HG02798 (cell line): ENCODE measurements around the gene PINLYP.

Source experiments
- ATAC-seq: cut with Tn5 transposase; IDR thresholded peaks from one replicate; pipeline ENCODE4 v1.9.1; 2021; ENCODE audit warnings: mild to moderate bottlenecking; ENCODE audit not compliant: unreplicated experiment, poor library complexity

PINLYP gene

DNA sequence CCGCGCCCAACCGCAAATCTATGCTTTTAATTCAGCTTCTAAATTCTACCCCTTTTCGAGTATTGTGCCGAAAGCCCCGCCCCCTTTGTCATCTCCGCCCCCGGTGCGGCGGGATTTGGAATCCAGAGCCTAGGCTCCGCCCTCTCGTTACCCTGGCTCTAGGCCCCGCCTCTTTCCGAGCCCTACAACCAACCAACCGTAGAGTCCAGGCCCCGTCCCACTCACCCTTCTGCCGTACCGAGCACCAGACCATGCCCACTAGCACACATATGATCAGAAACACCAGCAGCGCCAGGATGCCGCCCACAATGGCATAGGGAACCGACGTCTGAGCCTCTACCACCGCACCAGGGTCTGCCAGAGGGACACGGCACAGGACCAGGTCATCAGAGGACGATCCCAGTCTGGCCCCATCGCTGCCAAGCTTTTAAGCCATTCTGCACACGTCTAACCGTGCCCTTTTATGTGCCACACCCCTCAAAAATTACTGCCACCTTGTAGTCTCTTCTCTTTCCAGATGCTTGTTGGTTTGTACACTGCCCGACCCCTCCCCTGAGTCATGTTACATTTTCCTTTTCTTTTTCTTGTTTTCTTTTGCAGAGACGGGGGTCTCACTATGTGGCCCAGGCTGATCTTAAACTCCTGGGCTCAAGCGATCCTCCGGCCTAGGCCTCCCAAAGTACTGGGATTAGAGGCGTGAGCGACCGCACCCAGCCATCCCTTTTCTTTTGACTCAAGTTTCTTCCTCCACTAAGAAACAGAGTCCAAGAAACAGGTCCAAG lies 48.5 kb downstream of the PINLYP start:
- no peak for ATAC-seq

DNA sequence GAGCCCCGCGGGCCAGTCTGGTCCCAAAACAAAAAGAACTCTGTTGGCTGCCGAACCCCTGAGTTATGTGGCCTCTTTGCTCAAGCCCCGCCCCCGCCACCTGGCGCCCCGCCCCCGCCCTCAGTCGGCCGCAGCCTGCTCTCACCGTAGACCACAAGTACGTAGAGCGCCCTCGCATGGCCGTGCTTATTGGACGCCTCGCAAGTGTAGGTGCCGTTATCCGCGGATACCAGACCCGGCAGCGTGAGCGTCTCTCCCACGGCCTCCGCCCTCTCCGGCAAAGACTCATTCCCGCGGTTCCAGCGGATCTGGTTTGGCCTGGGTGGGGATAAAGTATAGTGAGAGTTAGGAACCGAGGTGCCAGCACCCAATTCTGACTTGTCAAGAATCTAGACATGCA lies 49.3 kb downstream of the PINLYP start:
- ATAC-seq = no peak

DNA sequence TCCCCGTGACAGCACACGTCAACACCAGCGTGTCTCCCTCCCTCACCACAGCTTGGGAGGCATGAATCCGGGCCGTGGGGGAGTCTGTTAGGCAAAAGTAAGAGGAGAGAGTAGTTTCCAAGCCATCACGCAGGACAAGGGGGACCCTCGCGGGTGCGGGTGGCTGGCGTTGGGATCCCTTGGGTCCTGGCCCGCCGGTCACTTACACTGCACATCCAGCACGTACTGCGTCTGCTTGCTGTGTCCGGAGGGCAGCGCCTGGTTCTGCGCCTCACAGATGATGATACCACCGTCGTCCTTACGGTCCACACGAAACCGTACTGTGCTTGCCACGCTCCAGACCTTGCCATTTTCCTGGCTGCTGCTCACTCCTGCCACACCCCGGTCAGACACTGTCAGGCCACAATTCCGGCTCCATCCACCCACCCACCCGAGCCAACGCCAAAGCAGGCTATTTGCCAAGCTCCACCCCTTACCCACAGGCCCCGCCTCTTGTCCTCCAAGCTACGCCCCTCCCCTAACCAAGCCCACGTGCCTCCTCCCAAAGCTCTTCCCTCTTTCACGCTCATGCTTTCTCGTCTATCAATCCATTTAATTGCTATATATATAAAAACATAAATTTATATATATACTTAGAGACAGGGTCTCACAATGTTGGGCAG lies 50.4 kb downstream of the PINLYP start:
- ATAC-seq = no peak

DNA sequence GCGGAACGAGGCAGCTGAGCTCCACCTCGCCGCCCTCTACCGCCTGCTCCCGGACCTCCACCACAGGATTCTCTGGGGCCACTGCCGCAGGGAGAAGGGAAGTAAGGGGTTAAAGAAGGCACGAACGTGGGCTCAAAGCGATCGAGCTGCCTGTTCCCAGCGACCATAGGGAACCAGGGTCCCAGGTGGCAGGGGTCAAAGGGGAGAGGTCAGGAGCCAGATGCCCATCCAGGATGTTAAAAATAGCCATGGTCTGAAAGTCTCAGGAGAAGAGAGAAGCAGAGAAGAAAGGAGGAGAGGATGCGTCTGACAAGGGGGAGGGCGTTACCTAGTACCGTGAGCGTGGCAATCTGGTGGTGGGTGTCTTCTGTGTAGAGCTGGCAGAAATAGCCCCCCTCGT lies 51.2 kb downstream of the PINLYP start:
- no peak for ATAC-seq

DNA sequence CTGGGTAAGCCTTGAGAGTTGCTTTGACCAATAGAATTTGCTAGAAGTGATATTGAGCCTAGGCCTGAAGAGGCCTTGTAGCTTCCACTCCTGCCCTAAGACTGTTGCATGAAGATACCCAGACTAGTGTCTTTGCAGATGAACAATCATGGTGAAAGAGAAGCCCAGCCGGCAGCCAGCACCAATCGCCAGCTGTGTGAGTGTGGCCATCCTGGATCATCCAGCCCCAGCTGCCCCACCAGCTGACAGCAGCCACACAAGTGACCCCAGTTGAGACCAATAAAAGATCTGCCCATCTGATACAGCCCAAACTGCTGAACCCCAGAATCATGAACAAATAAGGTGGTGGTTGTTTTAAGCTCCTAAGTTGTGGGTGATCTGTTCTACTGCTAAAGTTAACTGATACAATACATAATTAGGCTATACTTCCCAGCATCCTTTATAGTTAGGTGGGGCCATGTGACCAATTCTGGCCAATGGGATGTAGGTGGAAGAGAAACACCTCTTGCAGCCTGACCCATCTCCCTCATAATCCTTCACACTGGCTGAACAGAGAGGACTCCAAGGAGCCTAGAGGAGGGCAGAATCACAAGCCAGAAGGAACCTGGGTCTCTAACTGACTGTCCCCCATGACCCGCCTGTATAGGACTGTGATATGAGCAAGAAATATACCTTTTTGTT lies 53.2 kb downstream of the PINLYP start:
- no peak for ATAC-seq

DNA sequence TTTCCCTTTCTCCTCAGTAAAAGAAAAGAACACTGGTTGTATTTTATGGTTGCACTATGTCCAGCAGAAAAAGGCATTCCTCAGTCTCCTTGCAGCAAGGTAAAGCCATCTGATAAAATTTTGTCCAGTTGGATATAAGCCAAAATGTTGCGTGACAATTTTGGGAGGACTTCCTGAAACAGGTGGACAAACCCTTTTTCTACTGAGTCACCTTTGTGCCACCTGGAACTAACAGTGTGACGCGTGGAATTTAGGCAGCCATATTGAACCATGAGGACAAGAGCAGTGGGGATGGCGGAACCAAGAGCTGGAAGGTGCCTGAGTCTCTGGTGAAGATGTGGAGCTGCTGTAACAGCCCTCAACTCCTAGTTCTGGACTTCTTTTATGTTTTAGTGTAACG lies 55.9 kb downstream of the PINLYP start:
- no peak for ATAC-seq
